ENCODE results near the gene APOH. TPM values are rescaled to one million over a fixed set of nuclear protein-coding genes. Genes with fewer than 3 reads are reported as not detected.
"Not testable (repeated sequence)": the region's sequence is repeated elsewhere in the genome, so short reads cannot be mapped to it uniquely, and the experiment has no call there.

Gene APOH, protein sequence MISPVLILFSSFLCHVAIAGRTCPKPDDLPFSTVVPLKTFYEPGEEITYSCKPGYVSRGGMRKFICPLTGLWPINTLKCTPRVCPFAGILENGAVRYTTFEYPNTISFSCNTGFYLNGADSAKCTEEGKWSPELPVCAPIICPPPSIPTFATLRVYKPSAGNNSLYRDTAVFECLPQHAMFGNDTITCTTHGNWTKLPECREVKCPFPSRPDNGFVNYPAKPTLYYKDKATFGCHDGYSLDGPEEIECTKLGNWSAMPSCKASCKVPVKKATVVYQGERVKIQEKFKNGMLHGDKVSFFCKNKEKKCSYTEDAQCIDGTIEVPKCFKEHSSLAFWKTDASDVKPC
- not detected in 2 replicates for total RNA-seq

GRCh38 chr17:66228887-66229782 is at the start of gene APOH:
TSS of gene APOH (minus strand) at chr17:66229415. CDS start at chr17:66229379, 36 bp downstream.
- no peak for DNase-seq

GRCh38 chr17:66277191-66277590 is 48.0 kb upstream of the APOH start:
- DNase-seq = no peak

GRCh38 chr17:66276328-66276937 is 47.2 kb upstream of the APOH start:
- DNase-seq = peak; percentile 20

GRCh38 chr17:66275651-66276050 is 46.4 kb upstream of the APOH start:
- peak; percentile 91 for DNase-seq

DNA sequence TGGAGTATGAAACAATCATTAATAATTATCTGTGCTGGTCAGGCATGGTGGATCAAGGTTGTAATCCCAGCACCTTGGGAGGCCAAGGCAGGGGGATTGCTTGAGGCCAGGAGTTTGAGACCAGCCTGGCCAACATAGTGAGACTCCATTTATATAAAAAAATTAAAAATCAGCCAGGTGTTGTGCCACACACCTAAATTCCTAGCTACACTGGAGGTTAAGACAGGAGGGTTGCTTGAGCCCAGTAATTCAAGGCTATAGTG is 44.3 kb upstream of the APOH start:
- no peak for DNase-seq

DNA sequence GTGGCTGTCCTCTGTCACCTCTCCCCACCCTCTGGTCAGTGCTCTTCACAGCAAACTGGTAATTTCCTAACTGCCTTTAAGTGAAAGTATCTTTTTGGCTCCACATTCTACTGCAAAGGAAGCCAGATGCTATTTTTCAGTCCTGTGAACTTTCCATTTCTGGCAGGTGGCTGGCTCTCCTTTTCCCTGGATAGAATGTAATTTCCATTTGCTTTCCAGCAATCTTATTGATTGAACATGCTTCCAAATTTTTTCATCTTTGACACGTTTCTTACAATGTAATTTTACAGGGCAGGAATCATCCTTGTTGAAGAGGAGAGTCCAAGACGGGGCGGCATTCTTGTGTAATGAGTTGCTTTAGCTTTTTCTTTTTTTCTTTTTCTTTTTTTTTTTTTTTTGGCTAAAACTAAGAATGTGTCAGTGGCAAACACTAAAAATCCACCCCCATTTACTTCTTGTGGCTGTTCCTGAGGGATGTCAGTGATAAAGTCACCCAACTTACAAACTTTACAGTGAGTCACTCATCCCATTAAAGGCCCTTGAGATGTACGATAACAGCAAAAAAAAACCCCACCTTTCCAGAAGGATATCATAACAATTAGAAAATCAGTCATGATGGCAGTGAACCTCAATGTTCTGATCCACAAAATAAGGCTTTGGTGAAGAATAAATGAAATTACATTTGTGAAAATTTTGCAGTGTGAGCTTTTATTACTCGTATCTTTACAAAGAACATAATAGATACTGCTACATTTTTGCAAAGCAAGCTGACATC is 43.8 kb upstream of the APOH start:
- peak; percentile 54 for DNase-seq

DNA sequence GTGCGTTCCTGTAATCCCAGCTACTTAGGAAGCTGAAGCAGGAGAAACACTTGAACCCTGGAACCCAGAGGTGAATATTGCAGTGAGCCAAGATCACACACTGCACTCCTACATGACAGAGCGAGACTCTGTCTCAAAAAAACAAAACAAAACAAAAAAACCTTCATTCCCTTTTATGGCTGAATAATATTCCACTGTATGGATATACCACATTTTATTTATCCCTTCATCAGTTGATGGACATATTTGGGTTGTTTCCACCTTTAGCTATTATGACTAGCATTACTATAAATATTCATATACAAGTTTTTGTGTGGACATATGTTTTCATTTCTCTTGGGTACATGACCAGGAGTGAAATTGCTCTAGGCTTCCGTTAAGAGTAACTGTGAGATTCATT is 42.3 kb upstream of the APOH start:
- DNase-seq = no peak

DNA sequence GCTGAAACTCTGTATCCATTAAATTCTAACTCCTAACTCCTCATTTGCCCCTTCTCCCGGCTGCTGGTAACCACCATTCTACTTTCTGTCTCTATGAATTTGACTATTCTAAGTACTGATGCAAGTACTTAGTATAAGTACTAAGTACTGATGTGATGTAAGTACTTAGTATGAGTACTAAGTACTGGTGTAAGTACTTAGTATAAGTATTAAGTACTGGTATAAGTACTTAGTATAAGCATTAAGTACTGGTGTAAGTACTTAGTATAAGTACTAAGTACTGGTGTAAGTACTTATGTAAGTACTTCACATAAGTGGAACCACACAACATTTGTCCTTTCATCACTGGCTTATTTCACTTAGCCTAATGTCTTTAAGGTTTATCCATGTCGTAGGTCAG is 40.9 kb upstream of the APOH start:
- DNase-seq = no peak

- peak; percentile 40 for DNase-seq
These were observed 39.2 kb upstream of the APOH start for GRCh38 chr17:66268247-66268927.

DNA sequence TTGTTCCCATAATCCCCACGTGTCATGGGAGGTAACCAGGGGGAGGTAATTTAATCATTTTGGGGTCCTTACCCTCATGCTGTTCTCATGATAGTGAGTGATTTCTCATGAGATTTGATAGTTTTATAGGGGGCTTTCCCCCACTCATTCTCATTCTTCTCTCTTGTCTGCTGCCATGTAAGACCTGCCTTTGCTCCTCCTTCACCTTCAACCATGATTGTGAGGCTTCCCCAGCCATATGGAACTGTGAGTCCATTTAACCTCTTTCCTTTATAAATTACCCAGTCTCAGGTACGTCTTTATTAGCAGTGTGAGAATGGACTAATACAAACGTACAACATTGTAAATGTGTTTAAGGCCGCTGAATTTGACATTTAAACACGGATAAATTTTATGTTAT is 35.5 kb upstream of the APOH start:
- DNase-seq = no peak

DNA sequence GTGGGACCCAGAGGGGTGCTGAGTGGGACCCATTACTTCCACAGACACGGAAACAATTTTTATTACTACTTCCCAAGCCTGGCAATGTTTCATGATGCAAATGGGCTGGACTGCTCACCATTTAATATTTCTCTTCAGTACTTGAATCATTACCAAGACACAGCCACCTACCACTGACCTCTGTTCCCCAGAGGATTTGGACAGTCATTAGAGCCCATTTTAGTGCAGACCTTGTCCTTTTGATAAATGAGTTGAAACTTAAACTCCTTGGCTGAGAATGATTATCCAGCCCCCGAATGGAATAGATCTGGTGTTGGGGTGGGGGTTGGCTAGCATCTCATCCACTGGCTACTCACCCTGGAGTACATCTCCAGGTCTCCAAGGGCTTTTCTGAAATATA is 33.6 kb upstream of the APOH start:
- DNase-seq = no peak

DNA sequence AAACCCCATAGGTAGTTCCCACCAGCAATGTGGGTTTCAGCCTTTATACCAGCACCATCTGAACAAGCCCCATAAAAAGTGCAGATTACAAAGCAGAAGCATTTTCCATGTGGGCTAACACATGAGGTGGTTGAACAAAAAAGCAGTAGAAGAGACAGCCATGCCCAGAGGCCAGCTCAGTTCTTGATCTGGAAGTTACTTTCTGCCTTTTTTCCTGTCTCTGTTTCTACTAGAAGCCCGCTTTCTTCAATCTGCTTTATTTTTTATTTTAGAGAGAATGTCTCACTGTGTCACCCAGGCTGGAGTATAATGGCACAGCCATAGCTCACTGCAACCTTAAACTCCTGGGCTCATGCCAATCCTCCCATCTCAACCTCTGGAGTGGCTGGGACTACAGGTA is 31.5 kb upstream of the APOH start:
- DNase-seq = no peak

- no peak for DNase-seq
These were observed 31.1 kb upstream of the APOH start for GRCh38 chr17:66260275-66260674.

DNA sequence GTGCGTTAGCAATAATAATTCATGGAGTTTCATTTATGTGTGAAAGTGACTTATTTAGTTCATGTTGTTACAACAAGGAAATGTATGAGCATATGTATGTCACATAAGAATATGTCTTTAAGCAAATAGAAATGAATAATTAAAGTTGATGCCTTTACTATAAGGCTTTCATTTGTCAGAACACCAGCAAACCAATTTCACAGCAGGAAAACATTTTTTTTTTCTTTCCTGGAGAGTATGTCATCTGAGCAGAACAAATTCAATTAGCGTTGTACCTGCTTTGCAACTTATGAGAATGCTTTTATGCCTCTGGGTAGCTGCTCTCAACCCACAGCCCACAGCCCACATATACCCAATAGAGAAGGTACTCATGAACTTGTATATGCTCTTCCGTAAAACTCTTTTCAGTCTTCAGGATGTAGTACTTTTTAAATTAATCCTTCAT is 26.3 kb upstream of the APOH start:
- DNase-seq = no peak

DNA sequence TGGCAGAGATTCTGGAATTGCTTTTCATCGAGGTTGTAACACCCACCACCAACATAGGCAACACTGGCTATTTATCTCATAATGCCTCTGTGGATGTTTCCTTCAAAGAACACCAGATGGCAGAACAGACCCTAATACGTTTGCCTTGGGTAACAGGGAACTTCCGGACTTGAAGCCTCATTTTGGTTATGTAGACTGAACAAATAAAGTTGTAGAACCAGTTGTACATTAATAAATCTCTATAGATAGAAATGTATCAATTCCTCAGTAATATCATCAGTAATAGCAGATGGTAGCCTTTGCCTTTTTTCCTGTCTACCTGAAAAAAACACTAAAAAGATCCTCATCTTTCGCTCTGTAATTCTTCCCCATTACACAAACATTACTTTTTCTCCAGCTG is 25.9 kb upstream of the APOH start:
- DNase-seq = peak; percentile 86

DNA sequence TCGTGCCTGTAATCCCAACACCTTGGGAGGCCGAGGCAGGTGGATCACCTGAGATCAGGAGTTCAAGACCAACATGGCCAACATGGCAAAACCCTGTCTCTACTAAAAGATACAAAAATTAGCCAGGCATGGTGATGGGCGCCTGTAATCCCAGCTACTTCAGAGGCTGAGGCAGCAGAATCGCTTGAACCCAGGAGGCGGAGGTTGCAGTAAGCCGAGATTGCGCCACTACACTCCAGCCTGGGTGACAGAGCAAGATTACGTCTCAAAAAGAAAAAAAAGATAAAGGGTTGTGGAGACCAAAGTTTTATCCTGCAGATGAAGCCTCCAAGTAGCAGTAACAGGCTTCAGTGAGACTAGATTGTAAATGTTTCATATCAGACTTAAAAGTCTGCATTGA is 24.2 kb upstream of the APOH start:
- not testable (repeated sequence) for DNase-seq

- no peak for DNase-seq
These were observed 21.5 kb upstream of the APOH start for GRCh38 chr17:66250686-66251085.

GRCh38 chr17:66248285-66248684 is 19.1 kb upstream of the APOH start:
- peak; percentile 39 for DNase-seq

DNA sequence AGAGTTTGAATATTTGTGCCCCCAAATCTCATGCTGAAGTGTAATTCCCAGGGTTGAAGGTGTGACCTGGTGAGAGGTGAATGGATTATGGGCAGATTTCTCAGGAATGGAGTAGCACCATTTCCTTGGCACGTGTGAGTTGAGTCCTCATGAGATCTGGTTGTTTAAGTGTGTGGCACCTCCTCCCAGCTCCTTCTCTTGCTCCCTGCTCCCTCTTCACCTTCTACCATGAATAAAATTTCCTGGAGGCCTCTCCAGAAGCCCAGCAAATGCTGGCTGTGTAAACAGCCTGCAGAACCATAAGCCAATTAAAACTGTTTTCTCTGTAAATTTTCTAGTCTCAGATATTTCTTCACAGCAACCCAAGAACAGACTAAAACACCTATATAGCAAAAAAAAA is 12.6 kb upstream of the APOH start:
- DNase-seq = no peak

GRCh38 chr17:66240630-66241029 is 11.4 kb upstream of the APOH start:
- peak; percentile 12 for DNase-seq

- DNase-seq = no peak
These were observed 10.8 kb upstream of the APOH start for GRCh38 chr17:66240013-66240412.

DNA sequence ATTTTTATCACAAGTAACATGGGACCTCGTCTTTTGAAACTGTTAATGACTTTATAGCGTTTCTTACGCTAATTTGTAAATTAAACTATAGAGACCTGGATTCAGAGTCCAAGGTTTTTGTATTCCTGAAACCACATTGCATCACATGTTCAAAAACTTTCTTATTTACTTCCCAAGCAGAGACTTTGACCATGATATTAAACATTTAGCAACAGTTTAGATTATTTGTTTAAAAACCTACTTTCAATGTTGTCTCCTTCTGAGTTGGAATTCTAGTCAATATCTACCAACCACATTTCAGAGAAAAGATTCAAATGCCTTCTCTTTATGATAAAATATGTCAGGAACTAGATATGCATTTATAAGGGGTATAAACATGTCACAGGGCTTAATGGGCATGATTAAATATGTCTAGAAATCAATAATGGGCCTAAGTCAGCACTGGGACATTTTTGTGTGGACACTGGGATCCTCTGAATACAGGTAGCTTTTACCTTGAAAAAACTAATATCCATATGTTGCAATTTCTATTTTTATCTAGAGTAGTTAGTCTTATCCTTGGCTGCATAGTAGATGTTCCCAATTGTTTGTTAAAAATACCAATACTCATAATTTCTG is 6.3 kb upstream of the APOH start:
- DNase-seq = no peak

Data from dermis blood vessel endothelial cell (primary cell).